ENCODE results near the gene ZNF611.

DNA sequence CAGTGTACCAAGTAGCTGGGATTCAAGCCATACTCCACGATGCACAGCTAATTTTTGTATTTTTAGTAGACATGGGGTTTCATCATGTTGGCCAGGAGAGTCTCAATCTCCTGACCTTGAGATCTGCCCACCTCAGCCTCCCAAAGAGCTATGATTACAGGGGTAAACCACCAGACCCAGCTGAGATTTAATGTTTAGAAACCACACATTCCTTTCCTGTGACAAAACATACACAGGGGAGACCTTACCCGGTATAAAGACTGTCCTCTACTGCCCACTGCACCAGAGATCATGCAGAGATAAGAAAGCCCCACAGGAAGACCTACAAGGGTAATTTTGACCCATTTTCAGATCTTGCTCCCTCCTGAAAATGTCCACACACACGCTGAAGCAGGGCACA lies 73.9 kb downstream of the ZNF611 start:
- TF ChIP-seq POLR2AphosphoS5 (IDR thresholded peaks at IDR 0.05; ENCODE audit: low read depth, low read length): no peak
- no peak for TF ChIP-seq TAF1 (IDR thresholded peaks at IDR 0.05; ENCODE audit: low read depth, low read length)
- no peak for TF ChIP-seq POLR2A (IDR thresholded peaks at IDR 0.05; ENCODE audit: low read depth, low read length)

Measured in GM12891 (cell line).